NCI-H2227 (cell line): Measurements from ENCODE around the gene CELA2A.
"Not testable (repeated sequence)": the region's sequence is repeated elsewhere in the genome, so short reads cannot be mapped to it uniquely, and the experiment has no call there.

Experiments used
- DNase-seq: peaks from one replicate; lab custom pipeline; 2025; ENCODE audit not compliant: unreplicated experiment; lab: John Stamatoyannopoulos, UW

Gene CELA2A

DNA sequence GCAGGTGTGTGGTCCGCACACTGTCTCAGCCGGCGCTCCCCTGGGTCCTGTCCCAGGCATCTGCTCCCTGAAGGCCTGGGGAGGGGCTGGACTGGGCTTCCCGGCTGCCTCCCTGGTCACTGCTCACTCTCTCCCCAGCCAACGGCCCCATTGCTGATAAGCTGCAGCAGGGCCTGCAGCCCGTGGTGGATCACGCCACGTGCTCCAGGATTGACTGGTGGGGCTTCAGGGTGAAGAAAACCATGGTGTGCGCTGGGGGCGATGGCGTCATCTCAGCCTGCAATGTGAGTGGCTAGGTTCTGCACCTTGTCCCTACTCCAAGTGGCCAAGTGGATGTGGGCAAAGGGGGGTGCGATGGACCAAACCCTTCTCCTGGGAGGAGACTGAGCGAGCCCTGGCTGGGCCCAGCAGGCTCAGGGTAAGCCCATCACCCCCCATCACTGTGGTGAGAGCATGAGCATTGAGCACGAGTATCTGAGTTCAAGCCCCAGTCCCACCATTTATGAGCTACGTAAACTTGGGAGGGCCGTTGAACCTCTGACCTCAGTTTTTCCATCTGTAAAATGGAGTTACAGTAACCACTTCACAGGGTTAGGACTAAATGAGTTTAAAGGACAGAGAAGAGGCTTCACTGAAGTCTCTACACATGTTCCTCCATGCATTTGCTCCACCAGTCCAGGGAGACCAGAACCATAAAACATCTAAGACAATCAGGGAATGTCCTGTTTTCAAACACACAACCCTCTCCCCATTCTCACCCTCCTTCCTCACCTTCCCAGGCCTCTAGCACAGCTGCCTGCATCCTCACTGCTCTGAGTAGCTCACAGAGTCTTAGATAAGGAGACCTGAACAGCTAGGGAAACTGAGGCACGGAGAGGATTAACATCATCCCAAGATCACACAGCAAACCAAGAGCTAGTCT is 11.8 kb upstream of the CELA2A start:
- DNase-seq = no peak

DNA sequence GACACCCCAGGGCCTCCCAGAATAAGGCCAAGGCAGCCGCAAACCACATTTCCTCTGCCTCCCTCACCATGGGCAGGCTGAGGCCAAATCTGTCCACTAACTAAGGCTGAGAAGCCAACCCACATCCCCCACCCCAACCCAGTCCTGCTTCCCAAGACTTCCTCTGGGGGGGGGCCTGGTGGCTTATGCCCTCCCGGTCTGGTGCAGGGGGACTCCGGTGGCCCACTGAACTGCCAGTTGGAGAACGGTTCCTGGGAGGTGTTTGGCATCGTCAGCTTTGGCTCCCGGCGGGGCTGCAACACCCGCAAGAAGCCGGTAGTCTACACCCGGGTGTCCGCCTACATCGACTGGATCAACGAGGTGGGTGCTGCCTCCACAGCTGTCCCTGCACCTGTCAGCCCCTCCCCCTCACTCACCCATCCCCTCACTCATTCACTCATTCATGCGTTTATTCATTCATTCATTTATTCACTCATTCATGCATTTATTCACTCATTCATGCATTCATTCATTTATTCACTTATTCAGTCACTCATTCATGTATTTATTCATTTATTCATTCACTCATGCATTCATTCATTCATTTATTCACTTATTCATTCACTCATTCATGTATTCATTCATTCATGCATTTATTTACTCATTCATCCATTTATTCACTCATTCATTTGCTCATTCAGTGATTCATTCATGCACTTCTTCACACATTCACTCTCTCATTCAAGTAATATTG is 11.0 kb upstream of the CELA2A start:
- no peak for DNase-seq

DNA sequence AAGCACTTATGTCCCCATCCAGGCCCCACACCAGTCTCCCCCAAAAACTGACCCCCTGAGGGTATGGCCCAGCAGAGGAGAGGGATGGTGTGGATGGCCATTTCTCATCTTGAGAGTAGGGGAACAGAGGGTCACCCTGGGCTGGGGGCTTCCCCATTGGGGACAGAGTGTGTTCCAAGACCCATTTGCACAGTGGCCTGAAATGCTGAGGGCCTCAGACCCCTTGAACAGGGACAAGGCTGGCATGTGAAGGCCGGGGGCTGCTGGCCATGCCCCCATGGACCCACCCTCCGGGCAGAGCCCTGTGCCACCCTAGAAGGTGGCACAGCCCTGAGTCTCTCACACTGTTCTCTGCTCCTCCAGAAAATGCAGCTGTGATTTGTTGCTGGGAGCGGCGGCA is 10.3 kb upstream of the CELA2A start:
- no peak for DNase-seq

DNA sequence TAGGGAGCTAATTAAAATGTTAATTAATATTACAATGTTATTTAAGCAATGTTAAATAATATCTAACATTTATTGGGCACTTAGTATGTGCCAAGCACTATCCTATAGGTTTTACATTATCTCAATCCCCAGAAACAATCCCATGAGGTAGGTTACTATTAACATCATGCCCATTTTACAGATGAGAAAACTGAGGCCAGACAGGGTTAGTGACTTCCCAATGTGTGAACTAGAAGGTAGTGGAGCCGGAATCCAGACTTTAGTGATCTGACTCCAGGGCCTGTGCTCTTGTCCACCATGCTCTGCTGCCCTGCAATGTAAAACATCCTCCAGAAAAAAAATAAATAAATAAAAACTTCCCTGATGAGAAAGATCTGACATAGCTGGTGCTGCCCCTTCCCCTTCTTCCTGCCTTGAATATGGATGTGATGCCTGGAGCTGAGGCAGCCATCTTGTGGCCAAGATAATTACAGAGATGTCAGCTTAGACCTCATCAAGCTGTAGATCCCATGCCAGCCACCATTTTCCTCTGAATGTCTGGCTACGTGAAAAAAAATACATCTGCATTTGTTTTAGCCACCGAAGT is 7.6 kb upstream of the CELA2A start:
- DNase-seq = no peak

DNA sequence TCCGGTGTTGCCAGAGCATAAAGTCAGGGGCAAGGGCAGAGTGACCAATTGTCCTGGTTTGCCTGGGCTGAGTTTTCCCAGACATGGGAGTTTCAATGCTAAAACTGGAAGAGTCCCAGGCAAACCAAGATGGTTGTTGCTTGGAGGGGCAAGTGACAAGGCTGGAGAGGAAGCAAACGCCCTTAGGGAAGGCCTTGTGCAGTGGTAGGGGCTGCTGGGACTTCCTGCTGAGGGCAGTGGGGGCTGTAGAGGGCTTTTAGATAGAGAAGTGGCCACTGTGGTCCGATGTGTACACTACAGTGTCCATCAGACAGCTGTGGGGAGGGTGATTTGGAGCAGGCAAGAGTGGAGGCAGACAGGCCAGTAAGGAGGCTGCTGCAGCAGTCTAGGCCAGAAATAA is 7.0 kb upstream of the CELA2A start:
- DNase-seq = no peak

DNA sequence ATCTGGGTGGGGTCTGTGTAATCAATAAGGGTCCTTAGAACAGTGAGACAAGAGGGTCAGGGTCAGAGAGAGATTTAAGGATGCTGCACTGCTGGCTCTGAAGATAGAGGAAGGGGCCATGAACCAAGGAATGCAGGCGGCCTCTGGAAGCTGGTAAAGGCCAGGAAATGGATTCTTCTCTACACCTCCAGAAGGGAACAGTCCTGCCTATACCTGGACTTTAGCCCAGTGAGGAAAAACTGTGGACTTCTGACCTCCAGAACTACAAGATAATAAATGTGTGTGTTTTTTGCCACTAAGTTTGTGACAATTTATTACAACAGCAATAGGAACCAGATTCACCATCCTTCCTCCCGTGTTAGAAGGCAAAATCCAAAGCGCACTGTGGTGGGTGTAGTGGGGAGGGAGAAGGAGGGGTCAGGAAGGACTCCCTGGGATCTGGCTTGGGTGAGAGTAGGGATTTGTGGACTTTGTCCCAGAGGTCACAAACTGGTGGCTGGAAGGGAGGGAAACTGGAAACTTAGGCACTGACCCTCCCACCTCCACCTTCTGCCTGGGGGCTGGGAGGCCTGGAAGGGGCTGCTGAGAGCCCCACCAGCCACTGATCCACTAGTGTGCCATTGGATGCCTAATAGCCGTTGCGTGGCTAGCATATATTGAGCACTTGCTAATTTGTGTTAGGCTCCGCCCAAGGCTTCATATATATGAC is 5.4 kb upstream of the CELA2A start:
- no peak for DNase-seq

DNA sequence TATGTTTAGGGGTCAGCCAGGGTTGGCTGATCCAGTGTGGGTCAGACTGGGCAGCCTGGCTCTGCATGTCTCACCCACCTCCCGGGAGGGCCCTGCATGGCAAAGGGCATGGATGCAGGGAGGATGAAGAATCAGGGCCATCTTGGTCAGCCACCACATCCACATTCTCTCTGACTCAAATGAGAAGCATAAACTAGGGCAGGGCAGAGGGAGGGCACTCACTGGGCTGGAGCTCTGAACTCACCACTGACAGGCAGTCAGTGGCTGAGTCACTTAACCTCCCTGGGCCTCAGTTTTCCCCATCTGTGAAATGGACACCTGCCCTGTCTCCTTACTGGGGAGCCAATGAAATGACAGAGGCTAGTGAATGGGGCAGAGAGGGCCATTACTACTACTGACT is 4.3 kb upstream of the CELA2A start:
- no peak for DNase-seq

DNA sequence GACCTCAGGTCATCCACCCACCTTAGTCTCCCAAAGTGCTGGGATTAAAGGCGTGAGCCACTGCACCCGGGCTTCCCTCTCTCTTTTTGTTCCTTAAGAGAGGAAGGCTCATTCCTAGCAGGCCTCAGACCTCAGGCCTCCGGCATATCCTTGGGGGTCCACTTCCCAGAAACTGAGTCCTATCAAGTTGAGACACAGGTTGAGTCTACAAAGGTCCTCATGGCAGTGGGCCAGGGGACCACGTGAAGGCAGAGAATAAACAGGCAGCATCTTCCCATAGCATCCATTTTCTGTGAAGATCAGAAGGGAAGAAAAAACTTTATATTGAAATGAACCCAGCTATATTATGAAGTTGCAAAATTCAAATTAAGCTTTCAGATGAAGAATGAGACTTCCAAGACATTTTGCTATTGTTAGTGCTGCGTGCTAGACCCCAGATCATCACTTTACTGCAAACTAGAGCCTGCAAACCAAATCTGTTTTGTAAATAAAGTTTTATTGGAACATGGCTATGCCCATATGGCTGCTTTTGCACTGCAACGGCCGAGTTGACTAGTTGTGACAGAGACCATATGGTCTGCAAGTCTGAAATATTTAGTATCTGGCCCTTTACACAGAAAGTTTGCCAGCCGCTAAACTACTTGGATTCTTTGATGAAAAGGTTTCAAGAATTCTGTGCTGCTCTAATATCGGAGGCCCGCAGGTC is 3.5 kb upstream of the CELA2A start:
- no peak for DNase-seq

DNA sequence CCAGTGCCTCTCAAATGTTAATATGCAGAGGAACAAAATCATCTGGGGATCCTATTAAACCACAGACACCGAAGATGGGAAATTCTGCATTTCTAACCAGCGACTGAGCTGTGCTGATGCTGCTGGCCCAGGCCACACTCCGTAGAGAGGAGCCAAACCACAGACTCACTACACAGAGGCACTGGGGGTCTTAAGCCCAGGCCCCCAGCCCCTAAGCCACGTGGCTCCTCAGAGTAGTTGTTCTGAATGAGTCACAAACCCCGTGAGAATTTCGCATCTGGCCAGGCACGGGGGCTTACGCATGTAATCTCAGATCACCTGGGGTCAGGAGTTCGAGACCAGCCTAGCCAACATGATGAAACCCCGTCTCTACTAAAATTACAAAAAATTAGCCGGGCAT is 2.8 kb upstream of the CELA2A start:
- DNase-seq = no peak

DNA sequence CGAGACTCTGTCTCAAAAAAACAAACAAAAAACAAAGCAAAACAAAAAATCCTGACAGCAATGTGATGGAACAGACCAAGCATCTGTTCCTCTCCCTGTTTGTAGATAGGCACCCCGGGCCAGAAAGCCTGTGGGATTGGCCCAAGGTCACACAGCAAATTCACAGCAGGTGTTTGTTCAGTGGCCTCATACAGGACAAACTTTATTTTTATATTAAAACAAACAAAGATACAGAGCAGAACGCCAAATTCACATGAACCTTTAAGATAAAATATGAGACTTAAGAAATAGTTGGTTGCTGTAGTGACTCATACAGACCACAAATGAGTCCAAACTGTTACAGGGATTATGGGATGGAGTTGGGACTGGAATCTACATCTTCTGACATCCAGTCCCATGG is 2.3 kb upstream of the CELA2A start:
- no peak for DNase-seq

DNA sequence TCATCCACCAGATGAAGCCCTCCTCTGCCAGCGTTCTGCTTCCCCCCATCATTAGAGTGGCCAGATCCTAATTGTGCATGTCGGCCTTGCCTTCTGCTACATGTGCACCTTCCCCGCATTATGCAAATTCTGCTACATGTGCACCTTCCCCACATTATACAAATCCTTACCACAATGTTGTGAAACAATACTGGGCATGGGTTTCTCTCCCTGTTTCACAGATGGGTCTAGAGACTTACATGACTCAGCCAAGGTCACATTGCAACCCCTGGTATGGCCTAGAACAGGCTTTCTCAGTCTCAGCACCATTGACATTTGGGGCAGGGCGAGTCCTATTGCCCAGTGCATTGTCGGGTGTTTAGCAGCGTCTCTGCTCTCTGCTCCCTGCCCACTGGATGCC is 1.0 kb upstream of the CELA2A start:
- no peak for DNase-seq

DNA sequence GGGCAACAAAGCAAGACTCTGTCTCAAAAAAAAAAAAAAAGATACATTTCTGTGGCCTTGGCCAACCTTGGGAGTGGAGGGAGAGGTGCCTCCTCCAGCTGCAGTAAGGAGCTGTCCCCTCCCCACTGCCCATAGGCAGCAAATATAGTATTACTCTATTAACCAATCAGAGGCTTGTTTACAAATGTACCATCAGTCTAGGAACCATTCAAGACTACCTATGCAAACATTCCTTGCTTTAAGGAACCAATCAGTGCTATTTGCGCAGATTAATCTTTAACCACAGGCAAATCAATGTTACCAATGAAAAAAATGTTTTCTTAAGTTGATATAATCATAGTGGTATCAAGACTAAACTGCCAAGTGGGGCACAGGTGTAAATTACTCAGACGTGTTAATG is 1.1 kb downstream of the CELA2A start:
- DNase-seq = no peak

DNA sequence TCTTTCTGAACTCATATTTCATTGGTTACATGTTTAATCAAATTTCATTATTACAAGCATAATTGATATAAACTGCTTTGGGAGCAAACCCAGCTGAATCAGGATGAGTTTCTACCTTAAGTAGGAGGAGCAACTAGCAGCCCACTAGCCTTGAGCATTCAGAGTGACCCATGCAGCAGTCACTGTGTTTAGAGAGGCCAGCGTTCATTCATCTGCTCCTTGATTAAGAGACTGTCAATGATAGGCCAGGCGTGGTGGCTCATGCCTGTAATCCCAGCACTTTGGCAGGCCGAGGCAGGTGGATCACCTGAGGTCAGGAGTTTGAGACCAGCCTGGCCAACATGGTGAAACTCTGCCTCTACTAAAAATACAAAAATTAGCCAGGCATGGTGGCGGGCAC is 1.9 kb downstream of the CELA2A start:
- not testable (repeated sequence) for DNase-seq

DNA sequence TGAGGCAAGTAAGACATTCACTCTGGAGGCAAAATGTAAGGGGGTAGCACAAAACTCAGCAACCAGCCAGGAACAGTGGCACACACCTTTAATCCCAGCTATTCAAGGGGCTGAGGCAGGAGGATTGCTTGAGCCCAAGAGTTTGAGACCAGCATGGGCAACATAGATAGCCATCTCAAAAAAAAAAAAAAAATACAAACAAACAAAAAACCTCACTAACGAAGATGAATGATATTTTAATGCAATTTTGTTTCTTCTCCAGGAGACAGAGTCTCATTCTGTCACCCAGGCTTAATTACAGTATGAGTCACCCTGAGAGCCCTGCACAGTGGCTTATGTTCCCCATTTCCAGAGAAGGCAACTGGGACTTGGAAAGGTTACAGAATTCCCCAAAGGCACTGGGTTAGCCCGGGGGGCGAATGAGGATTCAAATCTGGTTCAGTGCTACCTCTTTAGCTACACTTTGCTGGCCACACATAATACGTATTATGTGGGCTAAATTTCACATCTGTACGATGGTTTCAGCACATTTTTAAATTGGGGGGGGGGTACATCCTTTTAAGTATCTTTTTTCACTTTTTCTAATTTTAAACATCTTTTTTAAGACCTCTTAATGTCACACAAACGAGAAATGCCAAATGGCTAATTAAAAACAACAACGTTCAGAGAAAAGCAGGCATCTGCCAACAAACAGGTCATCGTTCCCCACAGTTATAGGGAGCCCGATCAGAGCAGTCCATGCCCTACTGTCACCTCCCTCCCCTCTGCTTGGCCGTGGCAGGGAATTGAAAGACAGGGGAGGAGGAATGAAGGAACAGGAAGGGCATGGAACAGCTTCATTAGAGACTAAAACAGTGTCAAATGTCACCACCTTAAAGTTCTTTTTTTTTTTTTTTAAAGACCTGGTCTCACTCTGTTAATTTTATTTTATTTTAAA is 3.5 kb downstream of the CELA2A start:
- no peak for DNase-seq

DNA sequence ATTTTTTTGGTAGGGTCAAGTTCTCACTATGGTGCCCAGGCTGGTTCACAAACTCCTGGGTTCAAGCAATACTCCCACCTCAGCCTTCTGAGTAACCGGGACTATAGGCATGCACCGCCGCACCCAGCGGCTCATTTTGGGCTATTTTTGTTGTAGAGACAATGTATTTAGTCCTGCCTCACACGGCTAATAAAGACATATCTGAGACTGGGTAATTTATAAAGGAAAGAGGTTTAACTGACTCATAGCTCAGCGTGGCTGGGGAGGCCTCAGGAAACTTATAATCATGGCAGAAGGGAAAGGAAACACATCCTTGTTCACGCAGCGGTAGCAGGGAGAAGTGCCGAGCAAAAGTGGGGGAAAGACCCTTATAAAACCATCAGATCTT is 4.2 kb downstream of the CELA2A start:
- DNase-seq = no peak

DNA sequence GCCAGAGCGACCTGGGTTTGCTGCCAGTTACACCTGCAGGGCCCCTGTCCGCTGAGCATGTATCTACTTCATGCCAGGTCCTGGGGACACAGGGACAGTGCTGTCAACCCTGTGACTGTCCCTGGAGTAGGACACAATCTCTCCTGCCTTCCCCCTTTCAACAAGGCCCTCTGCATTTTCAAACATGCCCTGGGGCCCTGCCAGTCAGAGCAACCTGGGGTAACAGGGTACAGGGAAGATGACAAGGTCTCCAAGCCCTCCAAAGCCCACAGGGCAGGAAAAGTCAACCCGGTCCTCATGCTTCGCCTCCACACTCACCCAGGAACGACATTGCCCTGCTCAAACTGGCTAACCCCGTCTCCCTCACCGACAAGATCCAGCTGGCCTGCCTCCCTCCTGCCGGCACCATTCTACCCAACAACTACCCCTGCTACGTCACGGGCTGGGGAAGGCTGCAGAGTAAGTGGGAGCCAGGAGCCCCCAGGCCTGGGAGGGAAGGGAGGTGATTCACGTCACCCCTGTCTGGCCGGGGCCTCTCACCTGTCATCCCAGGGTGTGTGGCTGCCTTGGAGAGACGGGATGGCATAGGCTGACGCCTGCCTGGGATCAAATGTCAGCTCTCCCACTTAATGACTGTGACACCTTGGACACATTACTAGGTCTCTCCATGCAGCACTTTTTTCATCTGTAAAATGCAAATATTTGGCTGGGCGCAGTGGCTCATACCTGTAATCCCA is 6.7 kb downstream of the CELA2A start:
- not testable (repeated sequence) for DNase-seq

DNA sequence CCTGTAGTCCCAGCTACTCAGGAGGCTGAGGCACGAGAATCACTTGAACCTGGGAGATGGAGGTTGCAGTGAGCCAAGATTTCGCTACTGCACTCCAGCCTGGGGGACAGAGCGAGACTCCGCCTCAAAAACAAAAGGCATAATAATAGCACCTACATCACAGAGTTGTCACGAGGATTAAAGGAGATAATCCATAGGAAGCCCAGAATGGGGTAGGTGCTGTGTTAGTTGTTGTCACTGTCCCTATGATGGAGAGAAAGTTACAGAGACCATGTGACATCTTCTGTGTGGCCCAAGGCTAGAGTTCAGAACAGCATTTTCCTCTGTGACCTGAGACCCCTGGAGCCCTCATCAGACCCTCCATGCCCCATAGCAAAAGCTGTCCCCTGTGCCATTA is 7.4 kb downstream of the CELA2A start:
- not testable (repeated sequence) for DNase-seq

DNA sequence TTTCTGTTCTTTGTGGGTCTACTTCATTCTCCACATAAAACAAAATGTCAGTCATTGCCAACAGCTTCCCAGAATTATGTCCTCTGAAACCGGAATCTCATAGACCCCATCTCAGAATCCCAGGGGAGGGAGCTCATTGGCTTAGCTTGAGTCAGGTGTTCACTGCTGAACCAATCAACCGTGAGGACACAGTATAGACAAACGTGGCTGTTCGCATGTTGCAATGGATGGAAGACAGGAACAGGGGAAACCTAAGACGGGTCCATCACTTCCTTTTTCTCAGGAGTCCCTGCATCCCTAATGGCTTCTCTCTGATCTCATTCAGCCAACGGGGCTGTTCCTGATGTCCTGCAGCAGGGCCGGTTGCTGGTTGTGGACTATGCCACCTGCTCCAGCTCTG is 9.1 kb downstream of the CELA2A start:
- no peak for DNase-seq
